HG02798 (cell line): Measurements from ENCODE around the gene TMEM9.

Experiments used
- ATAC-seq: cut with Tn5 transposase; IDR thresholded peaks from one replicate; pipeline ENCODE4 v1.9.1; 2021; ENCODE audit warnings: mild to moderate bottlenecking; ENCODE audit not compliant: unreplicated experiment, poor library complexity

The TMEM9 gene

GRCh38 chr1:201154389-201155165 is at the start of gene TMEM9:
TSS of gene TMEM9 (minus strand) at chr1:201154474. CDS start at chr1:201153923, 551 bp downstream.
- ATAC-seq, result peak; percentile 98

- no peak for ATAC-seq
Observed at GRCh38 chr1:201198598-201198997, 44.3 kb upstream of the TMEM9 start.

GRCh38 chr1:201194046-201194445 is 39.8 kb upstream of the TMEM9 start:
- ATAC-seq, result no peak

- ATAC-seq, result no peak
Observed at GRCh38 chr1:201192261-201192788, 38.1 kb upstream of the TMEM9 start.

- ATAC-seq, result no peak
Observed at GRCh38 chr1:201191653-201192260, 37.5 kb upstream of the TMEM9 start.

- ATAC-seq, result no peak
Observed at GRCh38 chr1:201190624-201191051, 36.4 kb upstream of the TMEM9 start, which contains the start of gene IGFN1. TSS of gene IGFN1 (plus strand) at chr1:201190824. CDS start at chr1:201193294, 2,470 bp downstream.

- no peak for ATAC-seq
Observed at GRCh38 chr1:201190005-201190404, 35.7 kb upstream of the TMEM9 start.

GRCh38 chr1:201189085-201189484 is 34.8 kb upstream of the TMEM9 start:
- ATAC-seq, result no peak

GRCh38 chr1:201186192-201186591 is 31.9 kb upstream of the TMEM9 start:
- no peak for ATAC-seq

- no peak for ATAC-seq
Observed at GRCh38 chr1:201185527-201186128, 31.4 kb upstream of the TMEM9 start.

- ATAC-seq, result no peak
Observed at GRCh38 chr1:201185123-201185453, 30.8 kb upstream of the TMEM9 start.

- ATAC-seq, result no peak
Observed at GRCh38 chr1:201184307-201185122, 30.2 kb upstream of the TMEM9 start.

- no peak for ATAC-seq
Observed at GRCh38 chr1:201183753-201184152, 29.5 kb upstream of the TMEM9 start.

GRCh38 chr1:201183209-201183608 is 28.9 kb upstream of the TMEM9 start:
- no peak for ATAC-seq

GRCh38 chr1:201181726-201182125 is 27.5 kb upstream of the TMEM9 start:
- ATAC-seq, result no peak

- ATAC-seq, result no peak
Observed at GRCh38 chr1:201181323-201181722, 27.0 kb upstream of the TMEM9 start.

- no peak for ATAC-seq
Observed at GRCh38 chr1:201180901-201181300, 26.6 kb upstream of the TMEM9 start.

GRCh38 chr1:201180141-201180540 is 25.9 kb upstream of the TMEM9 start:
- no peak for ATAC-seq

- no peak for ATAC-seq
Observed at GRCh38 chr1:201178718-201179117, 24.4 kb upstream of the TMEM9 start.

GRCh38 chr1:201176940-201177339 is 22.7 kb upstream of the TMEM9 start:
- ATAC-seq, result no peak
